Mesothelial cell of epicardium (in vitro differentiated cells): ENCODE results near the gene CHAF1A. TPM values are rescaled to one million over a fixed set of nuclear protein-coding genes. Genes with fewer than 3 reads are reported as not detected.

Source experiments
- DNase-seq, 2 experiments: peaks; one replicate each; pipeline ENCODE4 v3.0.0; 2021; ENCODE audit warnings: low spot score in 2 of 2; ENCODE audit not compliant: unreplicated experiment in 2 of 2
- H3K27ac Mint-ChIP-seq: 2 replicates; pipeline ENCODE4 v1.8.0; 2021; ENCODE audit warnings: mixed read lengths
- H3K27me3 Mint-ChIP-seq: 2 replicates; pipeline ENCODE4 v1.8.0; 2021; ENCODE audit warnings: low read depth, mixed read lengths
- H3K36me3 Mint-ChIP-seq: 2 replicates; pipeline ENCODE4 v1.8.0; 2021; ENCODE audit warnings: mixed read lengths
- H3K4me1 Mint-ChIP-seq: 2 replicates; pipeline ENCODE4 v1.8.0; 2021; ENCODE audit warnings: mixed read lengths
- H3K4me3 Mint-ChIP-seq: 2 replicates; pipeline ENCODE4 v1.8.0; 2021; ENCODE audit warnings: mild to moderate bottlenecking, moderate library complexity, mixed read lengths
- H3K9me3 Mint-ChIP-seq: 2 replicates; pipeline ENCODE4 v1.8.0; 2021; ENCODE audit warnings: mixed read lengths
- CTCF ChIP-seq: fragments of 200-600 bp; sonication (generic); IDR thresholded peaks from one replicate; pipeline ENCODE4 v1.5.0; 2021; ENCODE audit warnings: antibody characterized with exemption; ENCODE audit not compliant: unreplicated experiment
- total RNA-seq: library from RNA; stranded (reverse); gene quantifications from 3 replicates; pipeline ENCODE4 v1.2.1, GENCODE V29; 2021

CHAF1A gene
- total RNA-seq, 1 donor from 2014 or later: 33.1 TPM

DNA sequence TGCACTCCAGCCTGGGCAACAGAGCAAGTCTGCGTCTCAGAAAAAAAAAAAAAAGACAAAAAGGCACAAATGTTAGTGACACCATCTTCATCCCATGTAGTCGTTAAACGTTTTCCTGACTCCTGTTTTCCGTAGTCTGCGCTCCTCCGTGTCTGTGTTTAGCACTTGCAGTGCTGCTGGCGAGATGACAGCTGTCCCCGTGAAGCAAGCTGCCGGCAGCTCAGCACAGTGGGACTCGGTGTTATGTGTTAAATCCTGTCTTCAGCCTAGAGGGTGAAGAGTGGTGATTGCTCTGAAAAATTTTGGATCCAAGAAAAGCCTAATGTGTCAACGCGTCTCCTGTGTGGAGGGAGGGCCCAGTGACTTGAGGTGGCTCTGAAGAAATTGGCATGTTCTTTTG is 36.8 kb downstream of the CHAF1A start:
- Mint-ChIP-seq H3K36me3 (peaks cover 18% of the 10 kb centered on the region), H3K4me1 (no peaks in the 10 kb centered on the region), H3K27me3 (no peaks in the 10 kb centered on the region), H3K4me3 (no peak overlapping the region), H3K9me3 (no peaks in the 10 kb centered on the region), H3K27ac (no peak overlapping the region)
- TF ChIP-seq CTCF: no peak
- no peak for DNase-seq

DNA sequence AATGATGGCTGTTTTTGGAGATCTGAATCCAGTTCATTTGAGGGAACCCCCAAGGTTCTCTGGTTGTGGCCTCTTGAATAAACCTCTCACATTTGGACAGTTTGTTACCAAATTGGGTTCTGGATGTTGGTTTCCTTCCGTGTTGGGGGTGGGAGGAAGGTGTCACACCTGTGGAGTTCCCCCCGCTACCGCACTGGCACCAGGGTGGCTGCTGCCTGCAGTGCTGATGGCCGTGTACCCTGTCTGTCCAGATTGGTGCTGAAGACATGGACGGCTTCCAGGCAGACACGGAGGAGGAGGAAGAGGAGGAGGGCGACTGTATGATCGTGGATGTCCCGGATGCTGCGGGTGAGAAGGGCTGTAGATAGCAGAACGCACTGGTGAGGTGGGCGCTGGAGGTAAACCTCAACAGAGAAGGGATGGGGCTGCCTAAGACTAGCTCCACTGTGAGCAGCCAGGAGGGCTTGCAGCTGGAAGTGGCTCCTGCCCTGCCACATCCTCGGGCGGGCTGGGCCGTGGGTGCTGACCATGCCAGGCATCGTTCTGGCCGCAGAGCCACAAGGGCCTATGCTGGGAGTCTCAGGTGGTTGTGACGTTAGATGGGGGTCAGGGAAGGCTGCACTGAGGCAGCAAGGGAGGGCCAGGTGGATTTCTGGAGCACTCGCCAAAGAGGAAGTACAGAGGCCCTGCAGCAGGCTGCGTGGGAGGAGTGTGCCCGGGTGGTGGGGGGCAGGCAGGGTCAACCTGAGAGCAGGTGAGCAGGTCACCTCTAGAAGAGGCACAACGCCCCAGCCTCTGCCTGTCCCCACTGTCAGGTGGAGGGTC is 39.8 kb downstream of the CHAF1A start:
- H3K4me1 Mint-ChIP-seq: no peaks in the 10 kb centered on the region
- no peak overlapping the region for H3K4me3 Mint-ChIP-seq
- peaks cover 12% of the 10 kb centered on the region for H3K36me3 Mint-ChIP-seq
- no peak overlapping the region for H3K27ac Mint-ChIP-seq
- H3K27me3 Mint-ChIP-seq: no peaks in the 10 kb centered on the region
- no peak for TF ChIP-seq CTCF
- H3K9me3 Mint-ChIP-seq: no peaks in the 10 kb centered on the region
- DNase-seq: no peak

DNA sequence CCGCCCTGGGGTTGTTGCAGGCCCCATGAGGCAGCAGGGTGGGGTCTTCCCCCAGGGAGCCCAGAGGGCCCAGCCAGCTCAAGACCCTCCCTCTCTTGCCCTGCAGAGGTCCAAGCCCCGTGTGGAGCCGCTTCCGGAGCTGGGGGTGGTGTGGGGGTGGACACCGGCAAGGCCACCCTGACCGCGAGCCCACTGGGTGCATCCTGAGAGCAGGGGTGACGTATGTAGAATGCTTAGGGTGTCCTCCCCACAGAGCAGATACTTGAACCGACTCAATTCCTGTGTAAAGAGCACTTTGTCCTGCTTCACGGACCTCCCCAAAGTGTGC is 40.3 kb downstream of the CHAF1A start:
- no peak for DNase-seq
- Mint-ChIP-seq H3K4me3 (no peak overlapping the region), H3K9me3 (no peaks in the 10 kb centered on the region), H3K36me3 (peaks cover 12% of the 10 kb centered on the region), H3K27ac (no peak overlapping the region), H3K4me1 (no peaks in the 10 kb centered on the region), H3K27me3 (no peaks in the 10 kb centered on the region)
- TF ChIP-seq CTCF: no peak

GRCh38 chr19:4443188-4443587 is 40.7 kb downstream of the CHAF1A start:
- DNase-seq: no peak
- no peaks in the 10 kb centered on the region for H3K9me3 Mint-ChIP-seq
- H3K27me3 Mint-ChIP-seq: no peaks in the 10 kb centered on the region
- no peak for TF ChIP-seq CTCF
- H3K36me3 Mint-ChIP-seq: peaks cover 8% of the 10 kb centered on the region
- H3K4me3 Mint-ChIP-seq: no peak overlapping the region
- H3K4me1 Mint-ChIP-seq: no peaks in the 10 kb centered on the region
- no peak overlapping the region for H3K27ac Mint-ChIP-seq

GRCh38 chr19:4443966-4444764 is 41.7 kb downstream of the CHAF1A start:
- H3K27me3 Mint-ChIP-seq: no peaks in the 10 kb centered on the region
- no peak for DNase-seq
- H3K4me1 Mint-ChIP-seq: no peaks in the 10 kb centered on the region
- peaks cover 8% of the 10 kb centered on the region for H3K36me3 Mint-ChIP-seq
- no peak overlapping the region for H3K27ac Mint-ChIP-seq
- TF ChIP-seq CTCF: no peak
- H3K9me3 Mint-ChIP-seq: no peaks in the 10 kb centered on the region
- no peak overlapping the region for H3K4me3 Mint-ChIP-seq
